GM12801 (cell line): ENCODE results near the gene CD163.

ENCODE experiments used
- CTCF ChIP-seq: IDR thresholded peaks from one replicate; pipeline ENCODE4 v1.5.1; 2011; ENCODE audit warnings: control low read depth; ENCODE audit not compliant: insufficient read length; ENCODE audit errors: extremely low read depth

The CD163 gene

GRCh38 chr12:7431993-7432685, 71.4 kb downstream of the CD163 start:
- no peak for TF ChIP-seq CTCF
